Thoracic aorta (tissue), 2 donors: ENCODE data around the gene PEAK3. TPM values are rescaled to one million over a fixed set of nuclear protein-coding genes. Genes with fewer than 3 reads are reported as not detected.

ENCODE experiments used
- ATAC-seq: fragments of 150-250 bp; one replicate; pipeline ENCODE4 v1.8.0; 2017; ENCODE audit warnings: low read depth; ENCODE audit not compliant: insufficient number of reproducible peaks, low FRiP score
- DNase-seq: peaks from one replicate; pipeline ENCODE4 v3.0.0-alpha.2; 2020; ENCODE audit warnings: low spot score
- H3K27ac ChIP-seq, 2 donors: fragments of 200-600 bp; sonication (generic); 1 replicate in 1 of 2; 2 replicates in 1 of 2; pipeline ENCODE4 v1.5.1; 2016; ENCODE audit warnings: mild to moderate bottlenecking in 2 of 2, moderate library complexity in 2 of 2
- H3K27me3 ChIP-seq: fragments of 200-600 bp; sonication (generic); replicated peaks from 2 replicates; pipeline ENCODE4 v1.6.0; 2016; ENCODE audit warnings: mild to moderate bottlenecking; ENCODE audit not compliant: insufficient read depth
- H3K36me3 ChIP-seq: fragments of 200-600 bp; sonication (generic); one replicate; pipeline ENCODE4 v1.5.1; 2016
- H3K4me1 ChIP-seq, 2 donors: fragments of 200-600 bp; sonication (generic); 1 replicate in 1 of 2; 2 replicates in 1 of 2; pipeline versions ENCODE4 v1.5.1 to v1.6.0; 2016; ENCODE audit warnings: low read depth in 2 of 2, mild to moderate bottlenecking in 1 of 2; ENCODE audit not compliant: control insufficient read depth in 1 of 2
- H3K4me3 ChIP-seq: fragments of 200-600 bp; sonication (generic); 2 replicates; pipeline ENCODE4 v1.5.1; 2016; ENCODE audit warnings: mild to moderate bottlenecking
- H3K9me3 ChIP-seq: fragments of 200-600 bp; sonication (generic); 2 replicates; pipeline ENCODE4 v1.5.1; 2016
- total RNA-seq, 2 donors: library from RNA; depleted of rRNA; stranded (reverse); fragments of >200 nt; gene quantifications; one replicate each; pipeline versions ENCODE4 v1.1.0 to v1.2.3, GENCODE V29; 2016
- TF ChIP-seq, protein P1 (sequence below): fragments of 200-600 bp; sonication (generic); IDR thresholded peaks from one replicate; pipeline ENCODE4 v1.5.1; 2019; ENCODE audit warnings: antibody characterized with exemption

PEAK3 gene
- total RNA-seq, 2 donors from 2014 or later = 1.2 to 3.0 TPM

- H3K27me3 ChIP-seq = no peaks in the 10 kb centered on the region
- DNase-seq = no peak
- peaks cover 20% of the 10 kb centered on the region for H3K36me3 ChIP-seq
- H3K9me3 ChIP-seq = no peaks in the 10 kb centered on the region
- TF ChIP-seq, protein P1, sequence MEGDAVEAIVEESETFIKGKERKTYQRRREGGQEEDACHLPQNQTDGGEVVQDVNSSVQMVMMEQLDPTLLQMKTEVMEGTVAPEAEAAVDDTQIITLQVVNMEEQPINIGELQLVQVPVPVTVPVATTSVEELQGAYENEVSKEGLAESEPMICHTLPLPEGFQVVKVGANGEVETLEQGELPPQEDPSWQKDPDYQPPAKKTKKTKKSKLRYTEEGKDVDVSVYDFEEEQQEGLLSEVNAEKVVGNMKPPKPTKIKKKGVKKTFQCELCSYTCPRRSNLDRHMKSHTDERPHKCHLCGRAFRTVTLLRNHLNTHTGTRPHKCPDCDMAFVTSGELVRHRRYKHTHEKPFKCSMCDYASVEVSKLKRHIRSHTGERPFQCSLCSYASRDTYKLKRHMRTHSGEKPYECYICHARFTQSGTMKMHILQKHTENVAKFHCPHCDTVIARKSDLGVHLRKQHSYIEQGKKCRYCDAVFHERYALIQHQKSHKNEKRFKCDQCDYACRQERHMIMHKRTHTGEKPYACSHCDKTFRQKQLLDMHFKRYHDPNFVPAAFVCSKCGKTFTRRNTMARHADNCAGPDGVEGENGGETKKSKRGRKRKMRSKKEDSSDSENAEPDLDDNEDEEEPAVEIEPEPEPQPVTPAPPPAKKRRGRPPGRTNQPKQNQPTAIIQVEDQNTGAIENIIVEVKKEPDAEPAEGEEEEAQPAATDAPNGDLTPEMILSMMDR = no peak
- H3K4me3 ChIP-seq = peak overlapping the region; percentile 100
- no peak for ATAC-seq
- peak overlapping the region; percentile 82 to 98 for H3K27ac ChIP-seq
- peaks cover 45 to 70% of the 10 kb centered on the region in 2 donors for H3K4me1 ChIP-seq
These were observed 10.5 kb downstream of the PEAK3 start for GRCh38 chr19:2271234-2272103.

DNA sequence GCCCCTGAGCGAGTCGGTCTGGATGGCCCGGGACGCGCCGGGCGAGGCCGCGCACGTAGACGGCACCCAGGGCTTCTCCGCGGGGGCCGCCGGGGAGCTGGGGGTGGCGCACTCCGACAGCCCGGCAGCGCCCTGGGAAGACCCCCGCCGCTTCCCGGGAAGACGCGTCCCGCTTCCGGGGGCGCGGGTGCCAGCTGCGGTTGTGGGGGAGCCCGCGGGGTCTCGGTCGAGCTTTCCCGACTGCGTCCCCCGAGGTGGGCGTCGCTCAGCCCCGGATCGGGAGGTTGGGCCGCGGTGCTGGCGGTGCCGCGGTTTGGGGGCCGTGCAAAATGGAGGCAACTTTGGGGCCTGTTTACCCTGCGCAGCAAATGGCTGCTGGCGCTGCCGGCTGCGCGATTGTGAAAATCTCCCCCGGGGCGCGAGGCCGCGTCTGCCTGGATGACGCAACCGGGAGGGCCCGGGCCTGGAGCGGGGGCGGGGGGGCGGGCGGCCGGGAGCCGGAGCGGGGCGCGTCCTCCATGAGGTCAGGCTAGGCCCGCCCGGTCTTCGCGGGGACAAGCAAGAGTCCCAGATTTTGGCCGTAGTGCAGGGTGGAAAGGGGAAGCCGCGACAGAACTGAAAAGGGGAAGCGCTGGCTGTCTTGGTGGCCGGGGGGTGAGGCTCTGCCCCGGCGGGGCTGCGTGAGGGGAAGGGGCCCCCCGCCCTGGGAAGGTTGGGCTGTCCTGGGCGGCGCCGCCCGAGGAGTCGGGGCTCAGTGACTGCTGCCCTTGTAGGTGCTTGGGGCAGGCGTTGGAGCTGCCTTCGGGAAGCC is 11.3 kb downstream of the PEAK3 start:
- Histone ChIP-seq H3K36me3 (peaks cover 20% of the 10 kb centered on the region), H3K4me3 (peak overlapping the region; percentile 100), H3K27ac (peak overlapping the region; percentile 98), H3K9me3 (no peaks in the 10 kb centered on the region), H3K4me1 (peaks cover 47 to 72% of the 10 kb centered on the region in 2 donors), H3K27me3 (no peaks in the 10 kb centered on the region)
- DNase-seq (peak; percentile 33), ATAC-seq (peak; percentile 10)
- TF ChIP-seq, protein P1 = no peak

DNA sequence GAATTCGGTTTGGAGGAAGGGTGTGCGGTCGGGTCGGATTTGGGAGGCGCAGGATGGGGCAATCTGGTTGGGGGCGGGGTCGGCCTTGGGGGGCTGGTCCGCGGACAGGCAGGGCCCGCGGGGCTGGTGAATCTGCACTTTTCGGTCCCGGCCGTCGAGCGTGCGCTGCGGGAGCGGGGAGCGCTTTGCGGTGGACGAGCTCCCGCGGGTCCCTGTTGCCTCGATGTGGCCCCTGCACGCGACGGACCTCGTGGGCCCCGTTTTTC is 11.9 kb downstream of the PEAK3 start:
- H3K4me1 ChIP-seq = peaks cover 47 to 67% of the 10 kb centered on the region in 2 donors
- H3K27me3 ChIP-seq = no peaks in the 10 kb centered on the region
- DNase-seq (no peak), ATAC-seq (no peak)
- peak overlapping the region; percentile 98 for H3K27ac ChIP-seq
- H3K36me3 ChIP-seq = peaks cover 20% of the 10 kb centered on the region
- peak overlapping the region; percentile 100 for H3K4me3 ChIP-seq
- TF ChIP-seq, protein P1 = no peak
- H3K9me3 ChIP-seq = no peaks in the 10 kb centered on the region

DNA sequence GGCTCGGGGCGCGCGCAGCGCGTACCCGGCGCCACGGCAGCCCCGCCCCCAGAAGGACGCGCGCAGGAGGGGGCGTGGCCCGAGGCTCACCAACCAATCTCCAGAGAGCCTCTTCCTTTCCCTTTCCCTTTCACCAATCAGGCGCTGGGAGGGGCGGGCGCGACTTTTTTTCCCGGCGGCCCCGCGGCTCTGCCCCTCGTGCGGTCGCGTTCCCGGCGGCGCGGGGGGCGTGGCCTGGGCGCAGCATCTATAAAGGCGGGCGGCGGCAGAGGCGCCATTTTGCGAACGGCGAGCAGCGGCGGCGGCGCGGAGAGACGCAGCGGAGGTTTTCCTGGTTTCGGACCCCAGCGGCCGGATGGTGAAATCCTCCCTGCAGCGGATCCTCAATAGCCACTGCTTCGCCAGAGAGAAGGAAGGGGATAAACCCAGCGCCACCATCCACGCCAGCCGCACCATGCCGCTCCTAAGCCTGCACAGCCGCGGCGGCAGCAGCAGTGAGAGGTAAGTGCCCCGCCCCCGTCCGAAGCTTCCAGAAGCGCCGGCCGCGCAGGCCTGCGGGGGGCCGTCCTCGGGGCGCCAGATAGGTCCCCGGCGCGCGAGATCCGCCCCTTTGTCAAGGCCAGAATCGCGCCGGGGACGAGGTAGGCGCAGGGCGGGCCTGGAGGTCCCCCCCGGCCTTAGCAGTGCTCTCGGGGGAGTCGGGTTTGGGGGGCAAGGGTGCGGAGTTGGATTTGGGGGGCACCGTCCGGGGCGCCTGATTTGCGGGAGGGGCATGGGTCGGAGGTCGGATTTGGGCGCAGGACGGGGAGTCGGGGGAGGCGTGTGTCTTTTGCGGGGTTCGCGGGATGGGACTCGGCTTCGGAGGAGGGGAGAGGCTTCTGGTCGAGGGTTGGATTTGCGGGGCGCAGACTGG is 12.5 kb downstream of the PEAK3 start:
- DNase-seq (peak; percentile 88), ATAC-seq (peak; percentile 93)
- Histone ChIP-seq H3K27ac (peak overlapping the region; percentile 98), H3K4me3 (peak overlapping the region; percentile 100), H3K27me3 (no peaks in the 10 kb centered on the region), H3K4me1 (peaks cover 47 to 62% of the 10 kb centered on the region in 2 donors), H3K9me3 (no peaks in the 10 kb centered on the region), H3K36me3 (peaks cover 20% of the 10 kb centered on the region)
- TF ChIP-seq, protein P1 = no peak
